HTR-8/SVneo (cell line): ENCODE measurements around the gene GTF2H2.
"Not testable (repeated sequence)": the region's sequence is repeated elsewhere in the genome, so short reads cannot be mapped to it uniquely, and the experiment has no call there.

Experiments used
- DNase-seq: peaks from one replicate; pipeline ENCODE4 v3.0.0; 2011; ENCODE audit warnings: low spot score, mixed read lengths; ENCODE audit not compliant: insufficient read length
- FAIRE-seq: peaks from 2 replicates; lab custom pipeline; 2011; peaks lifted over from hg19 to GRCh38; lab: Jason Lieb, UNC

The GTF2H2 gene

DNA sequence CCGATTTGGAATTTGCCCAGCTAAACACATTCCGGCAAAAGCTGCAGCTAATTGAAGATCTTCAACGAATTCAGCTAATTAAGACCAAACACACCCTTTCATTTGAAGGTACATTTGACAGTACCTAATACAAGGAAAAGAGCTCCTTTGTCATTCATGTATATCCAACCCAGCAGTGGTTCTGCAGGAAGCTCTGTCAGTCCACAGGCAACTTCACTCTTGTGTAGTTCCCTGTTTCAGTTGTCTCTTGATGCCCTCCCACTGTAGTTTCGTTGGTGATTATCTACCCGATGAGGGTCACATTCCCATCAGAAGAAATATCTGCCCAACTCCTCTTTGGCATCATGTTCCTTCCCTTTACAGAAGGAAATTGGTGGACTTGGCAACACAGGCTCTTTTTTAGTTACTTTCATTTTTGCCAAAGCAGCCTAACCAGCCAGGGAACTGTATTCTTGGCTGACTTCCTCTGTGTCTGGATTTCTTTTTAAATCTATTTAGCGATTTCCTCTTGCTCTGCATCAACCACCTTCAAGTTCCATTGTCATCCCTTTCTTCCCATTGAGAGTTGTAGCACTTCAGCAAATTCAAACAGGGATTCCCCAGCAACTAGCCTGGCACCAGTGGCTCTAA lies 49.0 kb downstream of the GTF2H2 start:
- FAIRE-seq, result not testable (repeated sequence)

GRCh38 chr5:71014176-71014575 lies 53.3 kb downstream of the GTF2H2 start:
- DNase-seq (no peak), FAIRE-seq (no peak)

More for the DNA sequence above, 49.0 kb downstream of the GTF2H2 start:
- not testable (repeated sequence) for DNase-seq

GRCh38 chr5:71013575-71013974 lies 53.9 kb downstream of the GTF2H2 start:
- FAIRE-seq, result no peak
- peak; percentile 13 for DNase-seq

DNA sequence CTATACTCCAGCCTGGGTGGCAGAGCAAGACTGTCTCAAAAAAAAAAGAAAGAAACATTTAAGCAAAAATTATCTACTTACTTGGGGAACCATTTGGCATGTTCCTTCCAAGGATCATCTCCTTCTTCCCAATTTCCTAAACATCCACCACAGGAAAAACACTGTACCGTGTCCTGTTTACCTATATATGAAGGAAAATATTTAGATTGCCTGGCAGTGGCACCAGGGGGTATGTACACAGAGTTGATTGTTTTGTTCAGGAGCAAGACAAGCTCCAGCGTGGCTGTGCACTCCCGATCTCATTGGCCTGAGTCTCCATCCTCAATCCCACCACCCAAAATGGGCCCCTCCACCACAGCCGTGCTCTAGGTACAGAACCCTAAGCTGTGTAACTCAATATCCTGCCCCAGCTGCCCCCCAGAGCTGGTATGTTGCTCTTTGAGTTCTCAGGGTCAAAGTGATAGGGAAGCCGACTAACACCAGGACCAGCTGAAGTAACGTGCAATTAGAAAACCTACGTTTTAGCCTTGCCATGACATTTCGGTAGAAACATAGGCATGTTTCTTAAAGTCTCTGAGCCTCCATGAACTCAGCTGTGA lies 56.2 kb downstream of the GTF2H2 start:
- FAIRE-seq (no peak), DNase-seq (no peak)

DNA sequence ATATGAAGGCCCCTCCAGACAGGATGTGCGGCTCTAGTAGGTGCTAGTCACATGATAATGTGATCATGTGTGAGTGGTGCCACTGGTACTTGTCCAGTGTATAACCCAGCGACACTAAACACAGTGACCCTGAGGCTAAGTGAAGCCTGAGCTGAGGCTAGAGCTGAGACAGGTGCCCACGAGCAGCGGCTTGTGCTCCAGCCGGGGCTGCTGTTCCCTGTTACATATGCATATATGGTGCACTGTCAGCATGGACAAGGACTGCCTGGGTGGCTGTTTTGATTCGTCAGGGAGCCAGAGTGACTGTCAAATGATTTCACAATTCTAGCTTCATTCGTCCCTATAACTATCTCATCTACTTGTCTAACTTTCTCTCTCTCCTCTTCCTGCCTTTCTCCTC lies 60.5 kb downstream of the GTF2H2 start:
- DNase-seq, result not testable (repeated sequence)

More for the DNA sequence above, 60.5 kb downstream of the GTF2H2 start:
- not testable (repeated sequence) for FAIRE-seq
